ENCODE measurements around the gene REM2.
"Not testable (repeated sequence)": the region's sequence is repeated elsewhere in the genome, so short reads cannot be mapped to it uniquely, and the experiment has no call there.

The REM2 gene

DNA sequence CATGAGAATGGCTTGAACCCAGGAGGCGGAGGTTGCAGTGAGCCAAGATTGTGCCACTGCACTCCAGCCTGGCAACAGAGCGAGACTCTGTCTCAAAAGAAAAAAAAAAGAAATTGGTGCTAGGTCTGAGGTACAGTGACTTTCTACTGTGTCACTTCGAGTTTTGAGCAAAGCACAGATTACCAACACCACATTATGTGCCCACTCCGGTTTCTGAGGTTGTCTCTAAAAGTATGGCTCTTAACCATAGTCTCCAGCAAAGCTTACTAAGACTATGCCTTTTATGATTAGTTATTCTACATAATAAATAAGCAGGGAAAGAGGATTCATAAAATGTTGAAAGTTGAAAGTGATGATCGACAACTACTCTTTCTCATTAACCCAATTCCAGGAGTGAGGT is 27.9 kb downstream of the REM2 start:
- POLR2A ChIA-PET: interaction anchor here (0.7 kb wide), 1 partner anchor 21 kb away, joined by 3 read pairs; no protein-coding TSS in a partner anchor
- no peak overlapping the region for H3K4me3 ChIP-seq (ENCODE audit: low read depth, low read length)
- DNase-seq (ENCODE audit: low read depth, low spot score): no peak
- TF ChIP-seq, protein P1, sequence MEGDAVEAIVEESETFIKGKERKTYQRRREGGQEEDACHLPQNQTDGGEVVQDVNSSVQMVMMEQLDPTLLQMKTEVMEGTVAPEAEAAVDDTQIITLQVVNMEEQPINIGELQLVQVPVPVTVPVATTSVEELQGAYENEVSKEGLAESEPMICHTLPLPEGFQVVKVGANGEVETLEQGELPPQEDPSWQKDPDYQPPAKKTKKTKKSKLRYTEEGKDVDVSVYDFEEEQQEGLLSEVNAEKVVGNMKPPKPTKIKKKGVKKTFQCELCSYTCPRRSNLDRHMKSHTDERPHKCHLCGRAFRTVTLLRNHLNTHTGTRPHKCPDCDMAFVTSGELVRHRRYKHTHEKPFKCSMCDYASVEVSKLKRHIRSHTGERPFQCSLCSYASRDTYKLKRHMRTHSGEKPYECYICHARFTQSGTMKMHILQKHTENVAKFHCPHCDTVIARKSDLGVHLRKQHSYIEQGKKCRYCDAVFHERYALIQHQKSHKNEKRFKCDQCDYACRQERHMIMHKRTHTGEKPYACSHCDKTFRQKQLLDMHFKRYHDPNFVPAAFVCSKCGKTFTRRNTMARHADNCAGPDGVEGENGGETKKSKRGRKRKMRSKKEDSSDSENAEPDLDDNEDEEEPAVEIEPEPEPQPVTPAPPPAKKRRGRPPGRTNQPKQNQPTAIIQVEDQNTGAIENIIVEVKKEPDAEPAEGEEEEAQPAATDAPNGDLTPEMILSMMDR (IDR thresholded peaks at IDR 0.05; ENCODE audit: insufficient read depth, low read length, missing control alignments): no peak
- CTCF ChIA-PET: interaction anchor here (0.6 to 4.9 kb wide), 6 partner anchors 9 to 354 kb away, joined by 3 to 32 read pairs (median 4); no protein-coding TSS in a partner anchor

- H3K4me3 ChIP-seq (ENCODE audit: low read depth, low read length); POLR2A ChIA-PET; DNase-seq (ENCODE audit: low read depth, low spot score): not testable (repeated sequence)
- CTCF ChIA-PET: interaction anchor here (0.8 to 8.7 kb wide), 4 partner anchors 14 to 92 kb away, joined by 3 to 97 read pairs (median 8); partner anchors contain the start of gene PRMT5
Observed at GRCh38 chr14:22914836-22915235, 31.8 kb downstream of the REM2 start.

- POLR2A ChIA-PET: interaction anchor here (0.6 to 1.7 kb wide), 4 partner anchors 13 to 383 kb away, joined by 3 to 5 read pairs (median 3); partner anchors contain the start of genes ACIN1 and PRMT5
- H3K4me3 ChIP-seq (ENCODE audit: low read depth, low read length): no peak overlapping the region
- no peak for DNase-seq (ENCODE audit: low read depth, low spot score)
- TF ChIP-seq, protein P1 (IDR thresholded peaks at IDR 0.05; ENCODE audit: insufficient read depth, low read length, missing control alignments): no peak
- CTCF ChIA-PET: interaction anchor here (0.8 to 8.7 kb wide), 5 partner anchors 14 to 359 kb away, joined by 3 to 97 read pairs (median 13); partner anchors contain the start of gene PRMT5
Observed at GRCh38 chr14:22915886-22916521, 33.0 kb downstream of the REM2 start.

DNA sequence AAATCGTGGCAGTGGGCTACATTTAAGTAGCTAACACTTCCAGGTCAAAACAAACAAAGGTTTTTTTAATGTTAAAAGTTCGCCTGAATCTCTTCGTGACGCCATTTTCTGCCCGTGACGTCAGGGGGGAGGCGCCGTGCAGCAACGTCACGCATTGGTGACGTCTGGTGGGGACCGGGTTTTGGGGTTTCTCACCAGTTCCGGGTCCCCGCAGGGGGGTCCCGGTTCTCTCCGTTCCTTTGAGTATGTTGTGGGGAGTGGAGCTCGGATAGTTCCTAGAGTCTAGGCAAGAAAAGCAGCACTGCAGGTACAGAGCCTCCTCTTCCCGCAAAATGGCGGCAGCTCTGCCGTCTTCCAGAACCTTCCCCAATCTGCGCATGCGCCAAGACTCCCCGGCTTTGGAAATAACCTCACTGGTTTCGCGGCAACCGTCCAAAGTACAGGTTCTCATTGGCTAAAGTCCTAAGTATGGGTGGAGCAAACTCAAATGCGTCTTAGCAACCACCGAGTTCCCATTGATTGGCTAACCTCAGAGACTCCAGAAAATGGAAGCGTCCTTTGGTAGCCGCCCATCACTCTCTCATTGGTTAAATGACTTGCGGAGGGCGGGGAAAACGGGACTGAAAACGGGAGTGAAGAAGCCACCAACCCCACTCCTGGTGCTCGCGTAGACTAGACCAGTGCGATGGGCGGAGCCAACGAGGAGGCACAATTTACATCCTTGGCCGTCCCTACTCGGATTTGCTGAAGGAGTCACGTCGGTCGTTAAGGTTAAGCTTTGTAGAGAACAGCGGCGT is 36.0 kb downstream of the REM2 start, which contains the start of gene RBM23:
Gene RBM23 (minus strand): TSS at position 346 of the 797 bp plus-strand sequence.
- ChIA-PET POLR2A (interaction anchor here (0.8 to 2.1 kb wide), 5 partner anchors 8 to 64 kb away, joined by 4 to 13 read pairs (median 5); partner anchors contain the start of genes AJUBA, PRMT5 and REM2), CTCF (interaction anchor here (0.9 to 8.7 kb wide), 16 partner anchors 11 to 362 kb away, joined by 3 to 97 read pairs (median 6); partner anchors contain the start of genes AJUBA, OXA1L and PRMT5)
- TF ChIP-seq, protein P1 (IDR thresholded peaks at IDR 0.05; ENCODE audit: insufficient read depth, low read length, missing control alignments): no peak
- peak; percentile 99 for DNase-seq (ENCODE audit: low read depth, low spot score)
- peak within 1 kb of the TSS; percentile 76 for H3K4me3 ChIP-seq (ENCODE audit: low read depth, low read length)

GRCh38 chr14:22919601-22919921 is 36.5 kb downstream of the REM2 start:
- no peak for DNase-seq (ENCODE audit: low read depth, low spot score)
- TF ChIP-seq, protein P1 (IDR thresholded peaks at IDR 0.05; ENCODE audit: insufficient read depth, low read length, missing control alignments): no peak
- CTCF ChIA-PET: interaction anchor here (0.9 to 8.7 kb wide), 13 partner anchors 10 to 363 kb away, joined by 3 to 97 read pairs (median 7); partner anchors contain the start of genes AJUBA, OXA1L and PRMT5
- peak overlapping the region; percentile 45 for H3K4me3 ChIP-seq (ENCODE audit: low read depth, low read length)
- POLR2A ChIA-PET: interaction anchor here (1.6 to 2.1 kb wide), 3 partner anchors 7 to 37 kb away, joined by 4 to 13 read pairs (median 7); partner anchors contain the start of genes PRMT5 and REM2

DNA sequence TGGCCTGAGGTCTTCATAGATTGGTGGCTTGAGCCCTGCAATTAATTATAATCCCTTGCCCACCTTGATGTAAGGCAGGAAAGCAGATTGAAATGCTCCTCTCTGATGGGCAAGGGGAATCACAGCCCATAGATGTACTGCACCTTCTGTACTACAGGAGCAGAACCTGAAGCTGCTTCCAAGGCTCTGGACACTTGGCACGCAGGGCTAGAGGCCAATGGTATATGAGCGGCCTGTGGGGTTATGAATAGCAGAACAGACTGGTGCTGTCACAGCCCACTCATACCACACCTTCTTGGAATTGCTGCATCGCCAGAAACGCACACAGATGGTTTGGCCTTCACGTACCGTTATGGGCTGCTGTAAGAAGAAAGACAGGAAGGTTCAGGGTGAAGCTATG is 37.7 kb downstream of the REM2 start:
- ChIA-PET POLR2A (interaction anchor here (2.1 kb wide), 1 partner anchor 9 kb away, joined by 13 read pairs; the partner anchor contains the start of gene PRMT5), CTCF (interaction anchor here (1.9 to 8.7 kb wide), 6 partner anchors 9 to 364 kb away, joined by 5 to 97 read pairs (median 16); partner anchors contain the start of gene PRMT5)
- TF ChIP-seq, protein P1 (IDR thresholded peaks at IDR 0.05; ENCODE audit: insufficient read depth, low read length, missing control alignments): no peak

More for the DNA sequence above, 37.7 kb downstream of the REM2 start:
- DNase-seq (ENCODE audit: low read depth, low spot score): no peak
- no peak overlapping the region for H3K4me3 ChIP-seq (ENCODE audit: low read depth, low read length)
